ENCODE results near the gene TYW1B. TPM values are rescaled to one million over a fixed set of nuclear protein-coding genes. Genes with fewer than 3 reads are reported as not detected.
"Not testable (repeated sequence)": the region's sequence is repeated elsewhere in the genome, so short reads cannot be mapped to it uniquely, and the experiment has no call there.

The TYW1B gene
- total RNA-seq, 1 donor from 2014 or later: 1.9 TPM

DNA sequence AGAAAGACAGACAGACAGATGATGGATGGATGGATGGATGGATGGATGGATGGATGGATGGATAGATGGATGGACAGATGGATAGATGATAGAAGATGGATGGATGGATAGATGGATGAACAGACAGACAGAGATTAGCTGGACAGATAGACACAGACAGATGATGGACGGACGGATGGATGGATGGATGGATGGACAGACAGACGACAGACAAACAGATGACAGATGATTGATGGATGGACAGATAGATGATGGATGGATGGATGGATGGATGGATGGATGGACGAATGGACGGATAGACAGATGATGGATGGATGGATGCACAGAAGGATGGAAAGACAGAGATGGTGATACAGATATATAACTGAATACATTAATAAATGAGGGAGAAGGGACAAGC, 224.9 kb downstream of the TYW1B start:
- Mint-ChIP-seq H3K9me3 (ENCODE audit: unreplicated experiment) (no peaks in the 10 kb centered on the region), H3K4me3 (ENCODE audit: unreplicated experiment) (no peak overlapping the region), H3K4me1 (ENCODE audit: unreplicated experiment) (peaks cover 10% of the 10 kb centered on the region), H3K27me3 (ENCODE audit: unreplicated experiment) (no peaks in the 10 kb centered on the region), H3K36me3 (ENCODE audit: low read depth, unreplicated experiment) (peaks cover 5% of the 10 kb centered on the region), H3K27ac (ENCODE audit: unreplicated experiment) (no peak overlapping the region)
- DNase-seq (ENCODE audit: low spot score): no peak
- TF ChIP-seq, protein P1, sequence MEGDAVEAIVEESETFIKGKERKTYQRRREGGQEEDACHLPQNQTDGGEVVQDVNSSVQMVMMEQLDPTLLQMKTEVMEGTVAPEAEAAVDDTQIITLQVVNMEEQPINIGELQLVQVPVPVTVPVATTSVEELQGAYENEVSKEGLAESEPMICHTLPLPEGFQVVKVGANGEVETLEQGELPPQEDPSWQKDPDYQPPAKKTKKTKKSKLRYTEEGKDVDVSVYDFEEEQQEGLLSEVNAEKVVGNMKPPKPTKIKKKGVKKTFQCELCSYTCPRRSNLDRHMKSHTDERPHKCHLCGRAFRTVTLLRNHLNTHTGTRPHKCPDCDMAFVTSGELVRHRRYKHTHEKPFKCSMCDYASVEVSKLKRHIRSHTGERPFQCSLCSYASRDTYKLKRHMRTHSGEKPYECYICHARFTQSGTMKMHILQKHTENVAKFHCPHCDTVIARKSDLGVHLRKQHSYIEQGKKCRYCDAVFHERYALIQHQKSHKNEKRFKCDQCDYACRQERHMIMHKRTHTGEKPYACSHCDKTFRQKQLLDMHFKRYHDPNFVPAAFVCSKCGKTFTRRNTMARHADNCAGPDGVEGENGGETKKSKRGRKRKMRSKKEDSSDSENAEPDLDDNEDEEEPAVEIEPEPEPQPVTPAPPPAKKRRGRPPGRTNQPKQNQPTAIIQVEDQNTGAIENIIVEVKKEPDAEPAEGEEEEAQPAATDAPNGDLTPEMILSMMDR (IDR thresholded peaks at IDR 0.05; ENCODE audit: unreplicated experiment): no peak

DNA sequence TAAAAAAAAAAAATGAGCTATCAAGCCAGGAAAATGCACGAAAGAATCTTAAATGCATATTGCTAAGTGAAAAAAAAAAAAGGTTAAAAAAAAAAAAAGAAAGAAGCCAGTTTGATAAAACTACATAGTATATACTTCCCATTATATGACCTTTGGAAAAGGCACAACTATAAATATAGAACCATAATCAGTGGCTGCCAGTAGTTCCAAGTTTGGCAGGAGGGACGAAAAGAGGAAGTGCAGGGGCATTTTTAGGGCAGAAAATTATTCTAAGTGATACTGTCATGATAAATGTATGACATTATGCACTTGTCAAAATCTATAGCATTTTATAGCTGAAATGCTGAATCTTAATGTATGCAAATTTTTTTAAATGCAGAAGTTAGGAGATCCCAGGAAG, 226.3 kb downstream of the TYW1B start:
- H3K9me3 Mint-ChIP-seq (ENCODE audit: unreplicated experiment); H3K27ac Mint-ChIP-seq (ENCODE audit: unreplicated experiment); DNase-seq (ENCODE audit: low spot score); H3K4me3 Mint-ChIP-seq (ENCODE audit: unreplicated experiment); H3K4me1 Mint-ChIP-seq (ENCODE audit: unreplicated experiment); H3K36me3 Mint-ChIP-seq (ENCODE audit: low read depth, unreplicated experiment); H3K27me3 Mint-ChIP-seq (ENCODE audit: unreplicated experiment): not testable (repeated sequence)

DNA sequence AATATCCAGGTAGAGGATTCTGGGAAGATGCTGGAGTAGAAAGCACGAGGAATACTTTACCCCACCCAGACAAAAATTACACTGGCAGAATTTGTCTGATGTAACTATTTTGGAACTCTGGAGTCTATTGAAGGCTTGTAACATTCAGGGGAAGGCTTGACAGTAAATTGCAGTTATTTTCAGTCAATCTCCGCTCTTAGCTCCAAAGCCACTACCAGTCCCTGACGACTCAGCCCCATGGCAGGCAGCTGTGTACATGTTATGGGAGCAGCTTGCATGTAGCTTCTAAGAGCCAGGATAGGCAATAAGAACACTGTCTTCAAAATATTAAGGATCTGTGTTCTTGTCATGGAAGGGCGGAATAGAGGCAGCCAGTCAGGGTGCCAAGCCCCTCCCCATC, 238.0 kb downstream of the TYW1B start:
- H3K9me3 Mint-ChIP-seq (ENCODE audit: unreplicated experiment); H3K4me1 Mint-ChIP-seq (ENCODE audit: unreplicated experiment); H3K4me3 Mint-ChIP-seq (ENCODE audit: unreplicated experiment); H3K27ac Mint-ChIP-seq (ENCODE audit: unreplicated experiment); H3K27me3 Mint-ChIP-seq (ENCODE audit: unreplicated experiment); DNase-seq (ENCODE audit: low spot score); H3K36me3 Mint-ChIP-seq (ENCODE audit: low read depth, unreplicated experiment): not testable (repeated sequence)

DNA sequence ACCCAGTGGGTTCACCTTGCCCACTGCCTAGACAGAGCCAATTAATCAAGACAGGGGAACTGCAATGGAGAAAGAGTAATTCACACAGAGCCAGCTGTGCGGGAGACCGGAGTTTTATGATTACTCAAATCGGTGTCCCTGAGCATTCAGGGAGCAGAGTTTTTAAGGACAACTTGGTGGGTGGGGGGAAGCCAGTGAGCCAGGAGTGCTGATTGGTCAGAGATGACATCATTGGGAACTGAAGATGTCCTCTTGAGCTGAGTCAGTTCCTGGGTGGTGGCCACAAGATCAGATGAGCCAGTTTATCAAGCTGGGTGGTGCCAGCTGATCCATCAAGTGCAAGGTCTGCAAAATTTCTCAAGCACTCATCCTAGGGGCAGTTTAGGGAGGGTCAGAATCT, 240.7 kb downstream of the TYW1B start:
- H3K9me3 Mint-ChIP-seq (ENCODE audit: unreplicated experiment); H3K27me3 Mint-ChIP-seq (ENCODE audit: unreplicated experiment); H3K36me3 Mint-ChIP-seq (ENCODE audit: low read depth, unreplicated experiment); H3K4me3 Mint-ChIP-seq (ENCODE audit: unreplicated experiment); H3K27ac Mint-ChIP-seq (ENCODE audit: unreplicated experiment); H3K4me1 Mint-ChIP-seq (ENCODE audit: unreplicated experiment); DNase-seq (ENCODE audit: low spot score): not testable (repeated sequence)

DNA sequence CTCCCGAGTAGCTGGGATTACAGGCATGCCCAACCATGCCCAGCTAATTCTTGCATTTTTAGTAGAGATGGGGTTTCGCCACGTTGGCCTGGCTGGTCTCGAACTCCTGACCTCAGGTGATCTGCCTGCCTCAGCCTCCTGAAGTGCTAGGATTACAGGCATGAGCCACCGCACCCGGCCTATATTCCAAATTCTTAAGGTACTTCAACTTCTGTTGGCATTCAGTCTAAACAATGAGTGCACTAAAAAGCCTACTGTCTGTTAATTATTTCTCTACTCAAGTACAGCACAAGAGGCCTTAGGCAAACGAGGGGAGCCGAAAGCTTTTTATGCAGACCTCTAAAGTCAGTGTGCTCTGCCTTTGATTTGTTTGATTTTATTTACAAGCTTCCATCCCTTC, 243.4 kb downstream of the TYW1B start:
- not testable (repeated sequence) for H3K4me1 Mint-ChIP-seq (ENCODE audit: unreplicated experiment); H3K27me3 Mint-ChIP-seq (ENCODE audit: unreplicated experiment); H3K4me3 Mint-ChIP-seq (ENCODE audit: unreplicated experiment); H3K27ac Mint-ChIP-seq (ENCODE audit: unreplicated experiment); H3K36me3 Mint-ChIP-seq (ENCODE audit: low read depth, unreplicated experiment); H3K9me3 Mint-ChIP-seq (ENCODE audit: unreplicated experiment); DNase-seq (ENCODE audit: low spot score)

DNA sequence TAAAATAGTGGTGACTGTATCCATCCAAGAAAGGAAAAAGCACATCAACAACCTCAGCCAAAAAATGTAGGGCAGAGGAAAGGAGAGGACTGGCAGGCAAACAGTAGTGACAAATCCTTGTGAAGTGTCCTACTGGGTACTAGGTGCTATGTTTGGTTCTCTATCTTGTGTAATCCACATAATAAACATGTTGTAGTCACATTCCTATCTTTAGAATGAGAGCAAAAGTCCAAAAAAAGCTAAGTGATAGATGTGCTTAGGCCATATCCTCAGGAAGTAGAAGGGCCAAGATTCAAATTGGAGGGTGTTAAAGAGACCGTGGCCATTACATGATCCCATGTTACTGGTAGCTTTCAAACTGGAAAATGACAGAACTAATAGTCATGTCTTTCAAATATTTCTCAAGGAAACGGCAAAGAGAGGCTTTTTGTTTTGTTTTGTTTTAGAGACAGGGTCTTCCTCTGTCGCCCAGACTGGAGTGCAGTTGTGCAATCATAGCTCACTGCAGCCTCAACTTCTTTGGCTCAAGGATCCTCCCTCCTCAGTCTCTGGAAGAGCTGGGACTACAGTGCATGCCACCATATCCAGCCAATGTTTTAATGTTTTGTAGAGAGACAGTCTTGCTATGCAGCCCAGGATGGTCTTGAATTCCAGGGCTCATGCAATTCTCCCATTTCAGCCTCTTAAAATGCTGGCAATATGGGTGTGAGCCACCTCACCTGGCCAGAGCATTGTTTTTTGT, 244.2 kb downstream of the TYW1B start:
- not testable (repeated sequence) for H3K4me3 Mint-ChIP-seq (ENCODE audit: unreplicated experiment); H3K27me3 Mint-ChIP-seq (ENCODE audit: unreplicated experiment); H3K36me3 Mint-ChIP-seq (ENCODE audit: low read depth, unreplicated experiment); H3K4me1 Mint-ChIP-seq (ENCODE audit: unreplicated experiment); DNase-seq (ENCODE audit: low spot score); H3K9me3 Mint-ChIP-seq (ENCODE audit: unreplicated experiment); H3K27ac Mint-ChIP-seq (ENCODE audit: unreplicated experiment)

DNA sequence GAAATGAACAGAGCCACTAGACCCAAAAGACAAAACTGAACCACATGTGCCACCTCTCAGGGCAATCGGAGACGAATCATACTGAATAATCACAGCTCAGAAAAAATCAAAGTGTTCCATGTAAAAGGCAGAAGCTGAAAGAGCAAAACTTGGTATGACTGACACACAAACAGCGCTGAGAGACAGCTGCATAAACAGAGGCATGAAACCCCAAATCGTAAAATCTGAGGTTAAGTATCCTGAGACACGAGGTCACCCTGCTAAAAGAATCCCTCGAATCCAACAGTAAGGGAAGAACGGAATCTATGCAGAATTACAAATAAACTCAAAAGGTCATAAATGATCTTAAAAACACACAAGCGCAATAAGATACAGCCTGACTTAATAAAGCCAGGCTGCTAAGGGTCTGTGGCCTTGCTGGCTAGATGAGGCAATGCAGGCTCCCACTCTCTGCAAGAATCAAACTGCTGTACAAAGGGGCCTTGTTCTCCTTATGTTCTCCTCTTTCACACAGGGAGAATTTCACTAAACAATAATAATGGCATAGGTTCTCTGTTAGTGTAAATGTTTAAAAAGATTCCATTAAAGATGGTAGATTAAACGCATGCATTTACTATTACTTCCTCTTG, 247.7 kb downstream of the TYW1B start:
- not testable (repeated sequence) for H3K9me3 Mint-ChIP-seq (ENCODE audit: unreplicated experiment); DNase-seq (ENCODE audit: low spot score)

DNA sequence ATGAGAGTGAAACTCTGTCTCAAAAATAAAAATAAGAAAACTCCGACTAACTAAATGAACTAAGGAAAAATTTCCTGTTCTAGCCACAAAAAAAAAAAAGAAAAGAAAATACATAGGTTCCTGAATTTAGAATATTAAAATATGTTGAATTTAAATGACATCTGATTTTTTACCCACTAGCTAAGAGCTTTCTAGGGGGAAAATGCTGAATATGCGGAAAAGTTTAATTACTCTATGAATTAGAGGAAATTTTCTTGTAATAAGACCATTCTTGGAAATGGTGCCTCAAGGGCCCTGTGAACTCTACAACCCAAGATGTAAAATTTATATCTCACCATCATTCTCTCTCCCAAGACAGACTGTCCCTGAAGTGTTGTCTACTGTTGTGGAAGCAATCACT, 250.9 kb downstream of the TYW1B start:
- peaks cover 3% of the 10 kb centered on the region for H3K27me3 Mint-ChIP-seq (ENCODE audit: unreplicated experiment)
- no peaks in the 10 kb centered on the region for H3K36me3 Mint-ChIP-seq (ENCODE audit: low read depth, unreplicated experiment)
- DNase-seq (ENCODE audit: low spot score): no peak
- TF ChIP-seq, protein P1 (IDR thresholded peaks at IDR 0.05; ENCODE audit: unreplicated experiment): no peak
- no peak overlapping the region for H3K4me3 Mint-ChIP-seq (ENCODE audit: unreplicated experiment)
- no peak overlapping the region for H3K27ac Mint-ChIP-seq (ENCODE audit: unreplicated experiment)
- no peaks in the 10 kb centered on the region for H3K9me3 Mint-ChIP-seq (ENCODE audit: unreplicated experiment)
- no peaks in the 10 kb centered on the region for H3K4me1 Mint-ChIP-seq (ENCODE audit: unreplicated experiment)

More for the DNA sequence above, 247.7 kb downstream of the TYW1B start:
- not testable (repeated sequence) for H3K27ac Mint-ChIP-seq (ENCODE audit: unreplicated experiment); H3K36me3 Mint-ChIP-seq (ENCODE audit: low read depth, unreplicated experiment); H3K4me1 Mint-ChIP-seq (ENCODE audit: unreplicated experiment); H3K4me3 Mint-ChIP-seq (ENCODE audit: unreplicated experiment); H3K27me3 Mint-ChIP-seq (ENCODE audit: unreplicated experiment)

DNA sequence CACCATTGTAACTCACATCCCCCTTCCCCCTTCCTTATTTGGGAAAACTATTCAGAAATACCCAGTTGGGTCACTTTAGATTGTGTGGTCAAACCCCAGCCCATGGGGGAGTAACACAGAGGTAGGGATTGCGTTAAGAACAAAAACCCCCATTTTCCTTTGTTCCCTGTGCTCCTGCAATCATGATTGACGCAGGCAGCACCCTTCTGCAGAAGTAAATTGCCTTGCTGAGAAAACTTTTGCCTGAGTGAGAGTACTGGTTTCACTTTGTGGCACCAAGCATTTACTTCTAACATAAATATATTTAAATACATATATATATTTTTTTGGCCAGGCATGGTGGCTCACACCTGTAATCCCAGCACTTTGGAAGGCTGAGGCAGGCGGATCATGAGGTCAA, 266.0 kb downstream of the TYW1B start:
- not testable (repeated sequence) for H3K27me3 Mint-ChIP-seq (ENCODE audit: unreplicated experiment); H3K4me1 Mint-ChIP-seq (ENCODE audit: unreplicated experiment); DNase-seq (ENCODE audit: low spot score); H3K4me3 Mint-ChIP-seq (ENCODE audit: unreplicated experiment); H3K9me3 Mint-ChIP-seq (ENCODE audit: unreplicated experiment); H3K36me3 Mint-ChIP-seq (ENCODE audit: low read depth, unreplicated experiment); H3K27ac Mint-ChIP-seq (ENCODE audit: unreplicated experiment)

DNA sequence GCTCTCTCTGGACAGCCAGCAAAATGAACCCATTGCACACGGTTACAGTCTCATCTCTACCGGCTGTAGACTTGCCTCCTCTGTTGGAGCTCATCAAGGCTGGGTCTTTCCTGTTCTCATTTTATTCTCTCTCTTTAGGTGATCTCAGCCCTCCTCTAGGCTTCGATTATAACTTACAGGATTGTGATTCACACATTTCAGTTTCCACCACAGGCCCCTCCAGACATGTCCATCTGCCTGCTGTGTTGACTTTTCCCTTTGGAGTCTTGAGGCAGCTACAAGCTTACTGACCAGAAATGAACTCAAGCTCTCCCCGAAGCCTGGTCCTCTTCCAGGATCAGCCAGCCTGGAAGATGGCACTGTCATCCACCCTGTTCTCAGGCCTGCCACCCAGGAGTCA, 268.5 kb downstream of the TYW1B start:
- H3K9me3 Mint-ChIP-seq (ENCODE audit: unreplicated experiment); H3K4me1 Mint-ChIP-seq (ENCODE audit: unreplicated experiment); H3K27ac Mint-ChIP-seq (ENCODE audit: unreplicated experiment); H3K36me3 Mint-ChIP-seq (ENCODE audit: low read depth, unreplicated experiment); H3K27me3 Mint-ChIP-seq (ENCODE audit: unreplicated experiment); DNase-seq (ENCODE audit: low spot score); H3K4me3 Mint-ChIP-seq (ENCODE audit: unreplicated experiment): not testable (repeated sequence)
